Spinal cord (tissue), 10 donors: Measurements from ENCODE around the gene SLC6A19. TPM values are rescaled to one million over a fixed set of nuclear protein-coding genes. Genes with fewer than 3 reads are reported as not detected.

Experiments used
- DNase-seq, 6 donors: peaks; one replicate each; pipeline versions ENCODE4 v3.0.0 to v3.0.0-alpha.2; 2013 to 2015; ENCODE audit warnings: low spot score in 6 of 6, low read depth in 4 of 6
- H3K27ac ChIP-seq: one replicate; pipeline ENCODE4 v1.5.1; 2013; ENCODE audit warnings: low read depth, low read length, control low read depth
- H3K27me3 ChIP-seq: one replicate; pipeline ENCODE4 v1.6.1; 2013; ENCODE audit warnings: low read length; ENCODE audit not compliant: control insufficient read depth, insufficient read depth
- H3K36me3 ChIP-seq: one replicate; pipeline ENCODE4 v1.6.1; 2013; ENCODE audit warnings: low read length; ENCODE audit not compliant: control insufficient read depth, insufficient read depth
- H3K4me1 ChIP-seq: one replicate; pipeline ENCODE4 v1.6.1; 2013; ENCODE audit warnings: low read length; ENCODE audit not compliant: control insufficient read depth, insufficient read depth
- H3K4me3 ChIP-seq: one replicate; pipeline ENCODE4 v1.5.1; 2013; ENCODE audit warnings: low read depth, low read length, control low read depth
- H3K9me3 ChIP-seq: one replicate; pipeline ENCODE4 v1.6.1; 2013; ENCODE audit warnings: low read length; ENCODE audit not compliant: control insufficient read depth, insufficient read depth
- WGBS: methylation state at CpG from one replicate; pipeline ENCODE4 v1.1.5; 2013; ENCODE audit warnings: missing lambda C conversion rate; ENCODE audit not compliant: insufficient coverage; 5-methylcytosine and 5-hydroxymethylcytosine counted together
- polyA plus RNA-seq, 2 donors: library from polyadenylated mRNA; unstranded; fragments of 120-200 nt; gene quantifications; one replicate each; pipeline ENCODE4 v1.2.1, GENCODE V29; 2013; ENCODE audit not compliant: insufficient read length in 2 of 2
- total RNA-seq, 2 donors: library from RNA; depleted of rRNA in 1 of 2; stranded (reverse); fragments of 120-200 nt in 1 of 2; fragments of >200 nt in 1 of 2; gene quantifications; one replicate each; pipeline versions ENCODE4 v1.2.3 to v1.2.4, GENCODE V29; 2013 to 2014
- donor health status: healthy.

The SLC6A19 gene
- total and polyA plus RNA-seq, 4 donors: 0.06 to 0.39 (median 0.16) TPM

GRCh38 chr5:1184481-1184880 lies 16.9 kb upstream of the SLC6A19 start:
- H3K9me3 ChIP-seq: no peaks in the 10 kb centered on the region
- peaks cover 47% of the 10 kb centered on the region for H3K4me1 ChIP-seq
- no peak overlapping the region for H3K4me3 ChIP-seq
- no peak overlapping the region for H3K27ac ChIP-seq
- no peaks in the 10 kb centered on the region for H3K36me3 ChIP-seq
- H3K27me3 ChIP-seq: no peaks in the 10 kb centered on the region
- no peak for DNase-seq
- 97% methylated on average over 7 of the region's 7 CpGs for WGBS

- H3K9me3 ChIP-seq: no peaks in the 10 kb centered on the region
- H3K4me1 ChIP-seq: peaks cover 47% of the 10 kb centered on the region
- H3K27ac ChIP-seq: no peak overlapping the region
- no peaks in the 10 kb centered on the region for H3K36me3 ChIP-seq
- H3K27me3 ChIP-seq: no peaks in the 10 kb centered on the region
- WGBS: 96% methylated on average over 6 of the region's 10 CpGs
- DNase-seq: no peak
- H3K4me3 ChIP-seq: no peak overlapping the region
These were observed 16.3 kb upstream of the SLC6A19 start for GRCh38 chr5:1185038-1185627.

- 72% methylated on average over 12 of the region's 12 CpGs for WGBS
- peaks cover 45% of the 10 kb centered on the region for H3K4me1 ChIP-seq
- H3K4me3 ChIP-seq: no peak overlapping the region
- no peak for DNase-seq
- H3K36me3 ChIP-seq: no peaks in the 10 kb centered on the region
- no peak overlapping the region for H3K27ac ChIP-seq
- no peaks in the 10 kb centered on the region for H3K9me3 ChIP-seq
- H3K27me3 ChIP-seq: peaks cover 3% of the 10 kb centered on the region
These were observed 15.6 kb upstream of the SLC6A19 start for GRCh38 chr5:1185629-1186350.

GRCh38 chr5:1186351-1187233 lies 14.8 kb upstream of the SLC6A19 start:
- 62% methylated on average over 13 of the region's 18 CpGs for WGBS
- no peak for DNase-seq
- H3K27me3 ChIP-seq: peaks cover 3% of the 10 kb centered on the region

GRCh38 chr5:1187234-1187949 lies 14.0 kb upstream of the SLC6A19 start:
- Histone ChIP-seq H3K4me1 (peaks cover 32% of the 10 kb centered on the region), H3K27me3 (peaks cover 3% of the 10 kb centered on the region), H3K27ac (no peak overlapping the region), H3K36me3 (no peaks in the 10 kb centered on the region), H3K4me3 (no peak overlapping the region), H3K9me3 (no peaks in the 10 kb centered on the region)
- WGBS: 80% methylated on average over 17 of the region's 18 CpGs
- DNase-seq: no peak

More at GRCh38 chr5:1186351-1187233, 14.8 kb upstream of the SLC6A19 start:
- H3K4me3 ChIP-seq: no peak overlapping the region
- peaks cover 37% of the 10 kb centered on the region for H3K4me1 ChIP-seq
- H3K27ac ChIP-seq: no peak overlapping the region
- H3K9me3 ChIP-seq: no peaks in the 10 kb centered on the region
- no peaks in the 10 kb centered on the region for H3K36me3 ChIP-seq

GRCh38 chr5:1187950-1188334 lies 13.5 kb upstream of the SLC6A19 start:
- Histone ChIP-seq H3K4me3 (no peak overlapping the region), H3K9me3 (no peaks in the 10 kb centered on the region), H3K27me3 (peaks cover 3% of the 10 kb centered on the region), H3K27ac (no peak overlapping the region), H3K4me1 (peaks cover 26% of the 10 kb centered on the region), H3K36me3 (no peaks in the 10 kb centered on the region)
- WGBS: 90% methylated on average over 5 of the region's 8 CpGs
- DNase-seq: no peak

- H3K9me3 ChIP-seq: no peaks in the 10 kb centered on the region
- WGBS: 50% methylated on average over 4 of the region's 6 CpGs
- H3K4me1 ChIP-seq: peaks cover 21% of the 10 kb centered on the region
- H3K36me3 ChIP-seq: no peaks in the 10 kb centered on the region
- no peak for DNase-seq
- peaks cover 7% of the 10 kb centered on the region for H3K27me3 ChIP-seq
- no peak overlapping the region for H3K27ac ChIP-seq
- no peak overlapping the region for H3K4me3 ChIP-seq
These were observed 12.9 kb upstream of the SLC6A19 start for GRCh38 chr5:1188464-1188863.

- DNase-seq: no peak
- 75% methylated on average over 7 of the region's 10 CpGs for WGBS
- H3K4me3 ChIP-seq: no peak overlapping the region
- no peaks in the 10 kb centered on the region for H3K9me3 ChIP-seq
- H3K27ac ChIP-seq: no peak overlapping the region
- no peaks in the 10 kb centered on the region for H3K36me3 ChIP-seq
- H3K27me3 ChIP-seq: peaks cover 9% of the 10 kb centered on the region
- peaks cover 14% of the 10 kb centered on the region for H3K4me1 ChIP-seq
These were observed 12.1 kb upstream of the SLC6A19 start for GRCh38 chr5:1189269-1189668.

- no peak for DNase-seq
- WGBS: 12% methylated on average over 4 of the region's 12 CpGs
- Histone ChIP-seq H3K27ac (no peak overlapping the region), H3K27me3 (peaks cover 9% of the 10 kb centered on the region), H3K4me3 (no peak overlapping the region), H3K9me3 (no peaks in the 10 kb centered on the region), H3K4me1 (peaks cover 11% of the 10 kb centered on the region), H3K36me3 (no peaks in the 10 kb centered on the region)
These were observed 11.1 kb upstream of the SLC6A19 start for GRCh38 chr5:1190278-1190677.
